Esophagus squamous epithelium (tissue), 4 donors: ENCODE results near the gene FNDC3A.

Experiments used
- CTCF ChIP-seq, 6 experiments: fragments of 450-650 bp in 4 of 6; fragments of 200-600 bp in 2 of 6; sonication (generic) in 2 of 6; IDR thresholded peaks; one replicate each; pipeline ENCODE4 v1.5.1; 2016 to 2019; ENCODE audit warnings: antibody characterized with exemption in 6 of 6, mild to moderate bottlenecking in 4 of 6, moderate library complexity in 4 of 6
- POLR2A ChIP-seq, 4 donors: fragments of 450-650 bp; IDR thresholded peaks; one replicate each; pipeline ENCODE4 v1.6.1; 2017; ENCODE audit warnings: antibody characterized with exemption in 4 of 4, mild to moderate bottlenecking in 4 of 4, moderate library complexity in 3 of 4

- TF ChIP-seq CTCF (IDR thresholded peaks at IDR 0.05) (no peak), POLR2A (IDR thresholded peaks at IDR 0.05) (no peak)
Measured at GRCh38 chr13:48955536-48955935, 20.2 kb upstream of the FNDC3A start.
